ENCODE data around the gene ZNF587. TPM values are rescaled to one million over a fixed set of nuclear protein-coding genes. Genes with fewer than 3 reads are reported as not detected.

Gene ZNF587
- total and polyA plus RNA-seq, 7 donors, result 2.5 to 15.3 (median 14.0) TPM

- TF ChIP-seq CTCF (IDR thresholded peaks at IDR 0.05), result no peak
- no peak for ATAC-seq
- Histone ChIP-seq H3K27me3 (ENCODE audit: insufficient read depth in 3 of 3, low read length in 2 of 3) (no peaks in the 10 kb centered on the region), H3K27ac (no peak overlapping the region), H3K4me1 (no peaks in the 10 kb centered on the region), H3K4me3 (no peak overlapping the region), H3K9me3 (no peaks in the 10 kb centered on the region), H3K36me3 (ENCODE audit: insufficient read depth in 1 of 2, low read depth in 1 of 2) (peaks cover 0 to 2% of the 10 kb centered on the region in 2 donors)
- intact Hi-C loops (cut with DNase I), result no loop called here
- 57 to 68% (median 59%) methylated on average over 5 of the region's 5 CpGs for WGBS, 3 donors
- no peak for DNase-seq
Observed at GRCh38 chr19:57900311-57900710, 50.7 kb downstream of the ZNF587 start.

- no peak for TF ChIP-seq CTCF (IDR thresholded peaks at IDR 0.05)
- Histone ChIP-seq H3K36me3 (ENCODE audit: insufficient read depth in 1 of 2, low read depth in 1 of 2) (peaks cover 3 to 16% of the 10 kb centered on the region in 2 donors), H3K4me3 (no peak overlapping the region), H3K4me1 (no peaks in the 10 kb centered on the region), H3K9me3 (peaks cover 8% of the 10 kb centered on the region), H3K27ac (no peak overlapping the region), H3K27me3 (ENCODE audit: insufficient read depth in 3 of 3, low read length in 2 of 3) (no peaks in the 10 kb centered on the region)
- DNase-seq (no peak), ATAC-seq (no peak)
- intact Hi-C loops (cut with DNase I), result no loop called here
- 71 to 75% (median 71%) methylated on average over 7 of the region's 7 CpGs for WGBS, 3 donors
Observed at GRCh38 chr19:57903618-57904184, 54.0 kb downstream of the ZNF587 start.

GRCh38 chr19:57905258-57905657 lies 55.6 kb downstream of the ZNF587 start:
- no peak overlapping the region for H3K27ac ChIP-seq
- no peaks in the 10 kb centered on the region for H3K4me1 ChIP-seq
- no peaks in the 10 kb centered on the region for H3K27me3 ChIP-seq (ENCODE audit: insufficient read depth in 3 of 3, low read length in 2 of 3)
- DNase-seq (no peak), ATAC-seq (no peak)
- intact Hi-C loops (cut with DNase I), result no loop called here
- peaks cover 8% of the 10 kb centered on the region for H3K9me3 ChIP-seq
- H3K36me3 ChIP-seq (ENCODE audit: insufficient read depth in 1 of 2, low read depth in 1 of 2), result peaks cover 3 to 24% of the 10 kb centered on the region in 2 donors
- TF ChIP-seq CTCF (IDR thresholded peaks at IDR 0.05), result no peak
- 92 to 95% (median 93%) methylated on average over 6 of the region's 6 CpGs for WGBS, 3 donors
- H3K4me3 ChIP-seq, result no peak overlapping the region

DNA sequence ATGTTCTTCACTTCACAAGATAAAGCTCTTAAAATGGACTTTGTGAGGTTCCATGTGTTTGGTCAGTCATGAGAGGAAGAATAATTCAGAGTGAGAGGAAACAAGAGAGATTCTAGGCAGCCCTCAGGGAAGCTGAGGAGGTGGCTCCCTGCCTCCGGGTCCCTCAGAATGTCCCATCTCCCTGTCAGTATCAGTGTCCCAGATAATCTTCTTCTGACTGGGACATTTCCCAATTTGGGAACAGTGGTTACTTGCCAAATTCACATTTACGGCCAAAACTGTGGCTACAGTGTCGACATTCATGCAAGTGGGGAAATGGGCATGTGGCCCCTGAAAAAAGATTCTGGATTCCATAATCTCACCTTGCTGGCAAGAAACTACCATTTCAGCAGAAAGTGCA lies 57.7 kb downstream of the ZNF587 start:
- DNase-seq, result no peak
- TF ChIP-seq CTCF (IDR thresholded peaks at IDR 0.05), result no peak
- H3K27me3 ChIP-seq (ENCODE audit: insufficient read depth in 3 of 3, low read length in 2 of 3), result no peaks in the 10 kb centered on the region
- no peak overlapping the region for H3K4me3 ChIP-seq
- peaks cover 3 to 42% of the 10 kb centered on the region in 2 donors for H3K36me3 ChIP-seq (ENCODE audit: insufficient read depth in 1 of 2, low read depth in 1 of 2)
- no peaks in the 10 kb centered on the region for H3K4me1 ChIP-seq
- intact Hi-C loops (cut with DNase I), result no loop called here
- WGBS, 3 donors, result 90 to 94% (median 94%) methylated on average over 3 of the region's 3 CpGs
- ATAC-seq, result no peak
- H3K9me3 ChIP-seq, result peaks cover 10% of the 10 kb centered on the region
- H3K27ac ChIP-seq, result no peak overlapping the region

- H3K4me1 ChIP-seq, result peaks cover 9% of the 10 kb centered on the region
- H3K4me3 ChIP-seq, result no peak overlapping the region
- ATAC-seq, result no peak
- no peak for TF ChIP-seq CTCF (IDR thresholded peaks at IDR 0.05)
- no peaks in the 10 kb centered on the region for H3K27me3 ChIP-seq (ENCODE audit: insufficient read depth in 3 of 3, low read length in 2 of 3)
- H3K27ac ChIP-seq, result no peak overlapping the region
- H3K9me3 ChIP-seq, result peaks cover 12% of the 10 kb centered on the region
- peaks cover 0 to 27% of the 10 kb centered on the region in 2 donors for H3K36me3 ChIP-seq (ENCODE audit: insufficient read depth in 1 of 2, low read depth in 1 of 2)
- intact Hi-C loops (cut with DNase I), result loop anchor here in 1 of 2 donors (10.0 kb wide), 1 partner anchor 190 kb away; the partner anchor contains the start of gene ZNF671
- WGBS, 3 donors, result 92 to 98% (median 94%) methylated on average over 3 of the region's 3 CpGs
- DNase-seq, result no peak
Observed at GRCh38 chr19:57914531-57914930, 64.9 kb downstream of the ZNF587 start.
